PC-9 (cell line): ENCODE results near the gene B2M. TPM values are rescaled to one million over a fixed set of nuclear protein-coding genes. Genes with fewer than 3 reads are reported as not detected.

ENCODE experiments used
- BruUV-seq: library from RNA; stranded (reverse); fragments of 400-500 nt; replicated peaks from 2 replicates; lab custom pipeline; 2021; lab: Mats Ljungman, UMichigan
- CTCF ChIA-PET: fragments of 300-600 bp; sonication (Branson Sonifier 250); formaldehyde crosslinking; loops from one replicate; lab custom pipeline; 2022; ENCODE audit warnings: antibody characterized with exemption; lab: Charles Lee
- POLR2A ChIA-PET: fragments of 300-600 bp; sonication (Branson Sonifier 250); formaldehyde crosslinking; loops from one replicate; lab custom pipeline; 2022; ENCODE audit warnings: antibody characterized with exemption; ENCODE audit not compliant: unreplicated experiment; lab: Charles Lee
- DNase-seq, 2 experiments: peaks; one replicate each; pipeline versions ENCODE4 v3.0.0 to v3.0.0-alpha.2; 2015 to 2022; ENCODE audit warnings: mixed read lengths in 1 of 2
- H2AFZ ChIP-seq: fragments of 200-600 bp; sonication (generic); 2 replicates; pipeline ENCODE4 v1.8.1; 2017; ENCODE audit warnings: antibody characterized with exemption
- H3F3A ChIP-seq: fragments of 200-600 bp; sonication (generic); 2 replicates; pipeline ENCODE4 v1.8.1; 2017; ENCODE audit warnings: antibody characterized with exemption, mild to moderate bottlenecking, low read depth; ENCODE audit not compliant: insufficient read depth
- H3K27ac ChIP-seq: fragments of 200-600 bp; sonication (generic); 2 replicates; pipeline ENCODE4 v1.6.1; 2016; ENCODE audit warnings: mixed run types
- H3K27me3 ChIP-seq: fragments of 200-600 bp; sonication (generic); 2 replicates; pipeline ENCODE4 v1.6.1; 2016; ENCODE audit warnings: low read depth, mixed run types; ENCODE audit not compliant: insufficient read depth
- H3K36me3 ChIP-seq: fragments of 200-600 bp; sonication (generic); 2 replicates; pipeline ENCODE4 v1.6.1; 2016; ENCODE audit warnings: low read depth, mixed run types
- H3K4me1 ChIP-seq: fragments of 200-600 bp; sonication (generic); replicated peaks from 2 replicates; pipeline ENCODE4 v1.6.1; 2016; ENCODE audit warnings: mixed run types; ENCODE audit not compliant: insufficient read depth
- H3K4me2 ChIP-seq: fragments of 200-600 bp; sonication (generic); 2 replicates; pipeline ENCODE4 v1.6.1; 2017; ENCODE audit warnings: mixed run types
- H3K4me3 ChIP-seq: fragments of 200-600 bp; sonication (generic); 2 replicates; pipeline ENCODE4 v1.6.1; 2016; ENCODE audit warnings: mixed run types
- H3K79me2 ChIP-seq: fragments of 200-600 bp; sonication (generic); 2 replicates; pipeline ENCODE4 v1.6.1; 2017; ENCODE audit warnings: low read depth, mixed run types
- H3K9me2 ChIP-seq: fragments of 200-600 bp; sonication (generic); 2 replicates; pipeline ENCODE4 v1.8.1; 2017; ENCODE audit warnings: mild to moderate bottlenecking; ENCODE audit not compliant: insufficient read depth
- H3K9me3 ChIP-seq: fragments of 200-600 bp; sonication (generic); 2 replicates; pipeline ENCODE4 v1.8.1; 2016; ENCODE audit warnings: low read depth; ENCODE audit not compliant: insufficient read depth
- H4K20me1 ChIP-seq: fragments of 200-600 bp; sonication (generic); 2 replicates; pipeline ENCODE4 v1.8.1; 2017; ENCODE audit not compliant: insufficient read depth
- EZH2 ChIP-seq: fragments of 200-600 bp; sonication (generic); IDR thresholded peaks from 2 replicates; pipeline ENCODE4 v1.8.0; 2017; ENCODE audit warnings: antibody characterized with exemption, low read depth
- intact Hi-C: fragments of 100-400 bp; cut with micrococcal nuclease; formaldehyde crosslinking; loops from one replicate; pipeline ENCODE4 v1.10.0; 2022; ENCODE audit not compliant: unreplicated experiment
- total RNA-seq: library from RNA; stranded (reverse); gene quantifications from 2 replicates; pipeline ENCODE4 v1.2.3, GENCODE V29; 2021
- TF ChIP-seq, protein P1 (sequence below): fragments of 200-600 bp; sonication (generic); conservative IDR thresholded peaks from 2 replicates; pipeline ENCODE4 v1.6.1; 2017; ENCODE audit warnings: mixed run types, antibody characterized with exemption, mild to moderate bottlenecking, moderate library complexity

The B2M gene
- total RNA-seq, 1 experiment from 2014 or later: 685 TPM

DNA sequence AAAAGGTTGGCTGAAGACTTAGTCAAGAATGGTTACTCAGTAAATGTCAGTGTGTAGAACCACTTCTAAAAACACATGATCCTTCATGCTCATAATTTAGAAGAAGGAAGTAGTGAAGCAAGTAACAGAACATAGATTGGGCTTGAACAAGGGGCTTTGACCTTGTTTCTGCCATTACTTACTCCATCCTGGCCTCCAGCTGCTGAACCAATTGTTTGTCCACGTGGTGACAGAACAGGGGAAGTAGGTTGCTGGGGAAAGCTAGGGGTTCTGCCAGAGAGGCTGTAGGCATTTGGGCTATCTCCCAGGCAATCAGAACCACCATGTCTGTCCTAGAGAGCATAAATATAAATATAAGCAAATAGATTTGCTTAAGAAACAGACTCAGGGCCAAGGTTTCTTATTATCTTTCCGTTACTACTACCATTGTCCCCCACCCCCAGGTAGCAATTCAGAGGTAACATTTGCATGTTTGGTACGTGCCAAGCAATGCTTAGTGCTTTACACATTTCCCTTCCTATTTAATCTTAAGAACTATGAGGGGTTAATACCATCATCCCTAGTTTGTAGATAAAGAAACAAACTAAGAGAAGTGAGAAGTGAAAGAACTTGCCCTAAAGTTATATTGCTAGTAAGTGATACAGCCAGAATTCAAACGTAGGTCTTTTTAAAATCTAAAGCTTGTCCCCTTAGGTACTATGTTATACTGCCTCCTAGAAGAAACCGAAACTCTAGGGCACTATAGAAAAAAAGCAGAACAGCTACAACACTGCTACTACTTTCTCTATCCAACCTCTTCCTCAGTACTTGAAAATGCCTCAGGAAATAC, 44.9 kb upstream of the B2M start:
- Histone ChIP-seq H3F3A (no peaks in the 10 kb centered on the region), H3K36me3 (no peaks in the 10 kb centered on the region), H3K4me1 (peaks cover 13% of the 10 kb centered on the region), H3K4me3 (no peak overlapping the region), H3K9me3 (no peaks in the 10 kb centered on the region), H3K27ac (no peak overlapping the region), H4K20me1 (no peaks in the 10 kb centered on the region), H3K4me2 (peak overlapping the region; percentile 28), H3K27me3 (no peaks in the 10 kb centered on the region), H3K79me2 (peaks cover 14% of the 10 kb centered on the region), H3K9me2 (no peaks in the 10 kb centered on the region), H2AFZ (no peak overlapping the region)
- BruUV-seq: no TSS peak
- intact Hi-C loops: no loop called here
- POLR2A ChIA-PET: interaction anchor here (0.6 kb wide), 1 partner anchor 62 kb away, joined by 3 read pairs; no protein-coding TSS in a partner anchor
- no peak for DNase-seq
- CTCF ChIA-PET: interaction anchor here (0.6 kb wide), 2 partner anchors 49 to 69 kb away, joined by 3 to 5 read pairs; no protein-coding TSS in a partner anchor
- no peak for TF ChIP-seq EZH2
- TF ChIP-seq, protein P1, sequence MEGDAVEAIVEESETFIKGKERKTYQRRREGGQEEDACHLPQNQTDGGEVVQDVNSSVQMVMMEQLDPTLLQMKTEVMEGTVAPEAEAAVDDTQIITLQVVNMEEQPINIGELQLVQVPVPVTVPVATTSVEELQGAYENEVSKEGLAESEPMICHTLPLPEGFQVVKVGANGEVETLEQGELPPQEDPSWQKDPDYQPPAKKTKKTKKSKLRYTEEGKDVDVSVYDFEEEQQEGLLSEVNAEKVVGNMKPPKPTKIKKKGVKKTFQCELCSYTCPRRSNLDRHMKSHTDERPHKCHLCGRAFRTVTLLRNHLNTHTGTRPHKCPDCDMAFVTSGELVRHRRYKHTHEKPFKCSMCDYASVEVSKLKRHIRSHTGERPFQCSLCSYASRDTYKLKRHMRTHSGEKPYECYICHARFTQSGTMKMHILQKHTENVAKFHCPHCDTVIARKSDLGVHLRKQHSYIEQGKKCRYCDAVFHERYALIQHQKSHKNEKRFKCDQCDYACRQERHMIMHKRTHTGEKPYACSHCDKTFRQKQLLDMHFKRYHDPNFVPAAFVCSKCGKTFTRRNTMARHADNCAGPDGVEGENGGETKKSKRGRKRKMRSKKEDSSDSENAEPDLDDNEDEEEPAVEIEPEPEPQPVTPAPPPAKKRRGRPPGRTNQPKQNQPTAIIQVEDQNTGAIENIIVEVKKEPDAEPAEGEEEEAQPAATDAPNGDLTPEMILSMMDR: no peak

DNA sequence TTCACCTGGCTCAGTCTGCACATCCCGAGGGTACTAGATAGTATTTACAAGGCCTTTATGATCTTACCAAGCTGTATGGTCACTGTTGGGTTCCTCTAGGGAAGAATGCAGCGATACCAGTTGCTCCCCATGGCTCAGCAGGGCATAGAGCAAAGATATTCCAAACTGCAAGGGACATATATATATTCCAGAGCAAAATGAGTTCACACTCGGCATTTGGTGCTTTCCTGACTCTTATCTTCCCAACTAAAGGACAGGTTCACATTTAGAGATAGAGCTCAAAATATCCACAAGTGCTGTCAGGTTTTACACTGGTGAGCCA, 44.3 kb upstream of the B2M start:
- H3K9me3 ChIP-seq: no peaks in the 10 kb centered on the region
- no peak overlapping the region for H3K27ac ChIP-seq
- no peaks in the 10 kb centered on the region for H3K36me3 ChIP-seq
- no peak for DNase-seq
- peaks cover 9% of the 10 kb centered on the region; the same call in 1 of the 2 replicates for H3K79me2 ChIP-seq
- no peak for TF ChIP-seq EZH2
- TF ChIP-seq, protein P1: no peak
- H3K4me1 ChIP-seq: peaks cover 8% of the 10 kb centered on the region
- H3F3A ChIP-seq: no peaks in the 10 kb centered on the region
- H3K9me2 ChIP-seq: no peaks in the 10 kb centered on the region
- intact Hi-C loops: no loop called here
- no peak overlapping the region for H2AFZ ChIP-seq
- BruUV-seq: no TSS peak
- no peak overlapping the region for H3K4me3 ChIP-seq
- no peaks in the 10 kb centered on the region for H4K20me1 ChIP-seq
- ChIA-PET POLR2A (interaction anchor here (0.6 kb wide), 1 partner anchor 62 kb away, joined by 3 read pairs; no protein-coding TSS in a partner anchor), CTCF (interaction anchor here (0.6 kb wide), 2 partner anchors 49 to 68 kb away, joined by 3 to 5 read pairs; no protein-coding TSS in a partner anchor)
- H3K27me3 ChIP-seq: no peaks in the 10 kb centered on the region
- H3K4me2 ChIP-seq: peak overlapping the region; percentile 28

DNA sequence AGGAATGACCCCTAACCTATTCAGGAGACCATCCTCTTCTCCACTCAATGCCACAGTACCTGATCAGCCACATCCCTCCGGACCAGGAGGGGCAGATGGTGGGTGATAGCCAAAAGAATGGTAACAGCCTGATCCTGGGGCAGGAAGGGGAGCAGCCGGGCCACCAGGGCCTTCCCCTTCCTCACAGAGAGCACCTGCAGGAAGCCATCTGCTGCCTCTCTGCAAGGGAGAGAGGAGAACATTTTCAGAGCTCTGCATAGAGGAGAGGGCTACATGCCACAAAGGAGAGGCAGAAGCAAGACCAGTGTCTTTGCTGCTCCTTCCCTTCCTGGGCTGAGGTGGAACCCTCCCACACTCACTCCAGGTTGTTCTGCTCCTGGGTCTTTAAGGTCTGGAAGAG, 42.4 kb upstream of the B2M start:
- Histone ChIP-seq H4K20me1 (no peaks in the 10 kb centered on the region), H3K27ac (no peak overlapping the region), H3K9me2 (no peaks in the 10 kb centered on the region), H3K36me3 (no peaks in the 10 kb centered on the region), H2AFZ (no peak overlapping the region), H3F3A (no peaks in the 10 kb centered on the region), H3K79me2 (no peaks in the 10 kb centered on the region), H3K4me2 (no peak overlapping the region), H3K27me3 (no peaks in the 10 kb centered on the region), H3K4me1 (peaks cover 3% of the 10 kb centered on the region; the same call in 1 of the 2 replicates), H3K4me3 (no peak overlapping the region), H3K9me3 (no peaks in the 10 kb centered on the region)
- BruUV-seq: no TSS peak
- ChIA-PET CTCF (no interaction called here), POLR2A (no interaction called here)
- no peak for DNase-seq
- intact Hi-C loops: no loop called here
- TF ChIP-seq, protein P1: no peak
- no peak for TF ChIP-seq EZH2
